Measurements from ENCODE around the gene FAM13A.

DNA sequence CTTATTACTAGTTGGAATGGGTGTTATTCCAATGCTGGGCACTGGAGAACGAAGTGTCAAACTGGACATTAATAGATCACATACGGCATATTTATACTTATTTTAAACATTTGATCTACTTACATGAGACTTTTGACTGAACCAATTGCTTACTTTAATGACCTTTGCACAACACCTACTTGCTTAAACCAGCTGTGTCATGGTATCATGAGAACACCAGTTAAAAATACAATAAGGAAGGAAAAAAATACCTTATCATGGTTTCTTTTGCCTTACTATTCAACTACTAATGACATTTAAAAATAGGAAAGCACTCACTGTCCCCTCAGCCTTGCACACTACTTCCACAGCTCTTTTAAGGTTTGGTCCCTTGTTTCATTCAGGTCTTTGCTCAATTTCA is 146.9 kb downstream of the FAM13A start:
- TF ChIP-seq, protein P1, sequence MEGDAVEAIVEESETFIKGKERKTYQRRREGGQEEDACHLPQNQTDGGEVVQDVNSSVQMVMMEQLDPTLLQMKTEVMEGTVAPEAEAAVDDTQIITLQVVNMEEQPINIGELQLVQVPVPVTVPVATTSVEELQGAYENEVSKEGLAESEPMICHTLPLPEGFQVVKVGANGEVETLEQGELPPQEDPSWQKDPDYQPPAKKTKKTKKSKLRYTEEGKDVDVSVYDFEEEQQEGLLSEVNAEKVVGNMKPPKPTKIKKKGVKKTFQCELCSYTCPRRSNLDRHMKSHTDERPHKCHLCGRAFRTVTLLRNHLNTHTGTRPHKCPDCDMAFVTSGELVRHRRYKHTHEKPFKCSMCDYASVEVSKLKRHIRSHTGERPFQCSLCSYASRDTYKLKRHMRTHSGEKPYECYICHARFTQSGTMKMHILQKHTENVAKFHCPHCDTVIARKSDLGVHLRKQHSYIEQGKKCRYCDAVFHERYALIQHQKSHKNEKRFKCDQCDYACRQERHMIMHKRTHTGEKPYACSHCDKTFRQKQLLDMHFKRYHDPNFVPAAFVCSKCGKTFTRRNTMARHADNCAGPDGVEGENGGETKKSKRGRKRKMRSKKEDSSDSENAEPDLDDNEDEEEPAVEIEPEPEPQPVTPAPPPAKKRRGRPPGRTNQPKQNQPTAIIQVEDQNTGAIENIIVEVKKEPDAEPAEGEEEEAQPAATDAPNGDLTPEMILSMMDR (IDR thresholded peaks at IDR 0.05): no peak
- no peak for TF ChIP-seq ZFX (IDR thresholded peaks at IDR 0.05; ENCODE audit: borderline replicate concordance)
